SK-N-SH treated with all-trans-retinoic acid at 6 μM for 48 hours (cell line): ENCODE results near the gene ATP8B3.

ENCODE experiments used
- ARNTL ChIP-seq: fragments of 450-650 bp; formaldehyde crosslinking; IDR thresholded peaks from 2 replicates; pipeline ENCODE4 v1.5.0; 2020; ENCODE audit warnings: low read depth, mild to moderate bottlenecking, moderate library complexity, borderline replicate concordance
- CSRNP3 ChIP-seq: fragments of 250-450 bp; sonication (Bioruptor Pico); IDR thresholded peaks from 2 replicates; pipeline ENCODE4 v1.5.1; 2021; ENCODE audit warnings: mild to moderate bottlenecking, moderate library complexity
- TSHZ2 ChIP-seq: fragments of 250-450 bp; sonication (Bioruptor Pico); IDR thresholded peaks from 2 replicates; pipeline ENCODE4 v1.5.0; 2020; ENCODE audit warnings: mild to moderate bottlenecking, moderate library complexity
- ZFP3 ChIP-seq: fragments of 250-450 bp; sonication (Bioruptor Pico); IDR thresholded peaks from 2 replicates; pipeline ENCODE4 v1.5.0; 2020; ENCODE audit warnings: mild to moderate bottlenecking, moderate library complexity
- ZFP30 ChIP-seq: fragments of 450-650 bp; formaldehyde crosslinking; IDR thresholded peaks from 2 replicates; pipeline ENCODE4 v1.5.0; 2022; ENCODE audit warnings: mild to moderate bottlenecking, moderate library complexity
- ZNF565 ChIP-seq: fragments of 450-650 bp; formaldehyde crosslinking; conservative IDR thresholded peaks from 2 replicates; pipeline ENCODE4 v1.5.0; 2020; ENCODE audit warnings: low read depth, mild to moderate bottlenecking, moderate library complexity
- ZNF8 ChIP-seq: fragments of 450-650 bp; formaldehyde crosslinking; IDR thresholded peaks from 2 replicates; pipeline ENCODE4 v1.5.0; 2020; ENCODE audit warnings: mild to moderate bottlenecking, moderate library complexity

GRCh38 chr19:1765904-1766799 is 45.9 kb downstream of the ATP8B3 start:
- TF ChIP-seq ARNTL (CRISPR knock-in tag) (no peak), ZFP3 (CRISPR knock-in tag) (no peak), TSHZ2 (CRISPR knock-in tag) (no peak), ZNF565 (CRISPR knock-in tag) (no peak), ZNF8 (CRISPR knock-in tag) (no peak), ZFP30 (no peak), CSRNP3 (CRISPR knock-in tag) (no peak)
